ENCODE data around the gene TRIO. TPM values are rescaled to one million over a fixed set of nuclear protein-coding genes. Genes with fewer than 3 reads are reported as not detected.

TRIO gene
- total and polyA plus RNA-seq, 2 donors (not counting 3 experiments of a cell fraction or from before 2014, with no cell fraction given) = 82.9 to 248 TPM

DNA sequence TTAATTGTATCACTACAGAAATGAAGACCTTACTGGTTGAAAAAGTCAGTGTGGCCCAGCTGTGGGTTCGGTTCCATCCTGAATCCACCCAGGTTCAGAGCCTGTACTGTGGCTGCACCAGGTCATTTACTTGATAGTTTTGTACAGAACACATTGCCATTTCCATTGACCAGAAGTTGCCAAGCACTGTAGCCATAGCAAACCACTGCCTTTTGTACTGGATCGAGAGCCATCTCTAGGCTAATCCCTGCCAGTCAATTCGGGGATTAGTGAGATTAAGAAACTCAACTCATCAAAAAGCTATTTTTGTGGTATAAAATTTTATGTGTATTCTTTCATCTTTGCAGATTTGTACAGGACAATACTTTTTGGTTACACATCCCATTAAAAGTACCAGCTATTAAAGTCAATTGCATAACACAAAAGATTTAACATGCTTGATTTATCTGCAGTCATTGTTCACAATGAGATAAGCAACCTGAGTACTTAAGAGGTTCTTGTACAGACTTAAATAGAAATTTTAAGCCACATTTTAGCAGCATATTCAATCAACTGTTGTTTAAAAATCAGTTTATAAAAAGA lies 329.9 kb downstream of the TRIO start:
- no TSS peak for BruUV-seq (replicated peaks)
- Histone ChIP-seq H2AFZ (ENCODE audit: low read depth, low read length) (no peak overlapping the region), H3K27ac (ENCODE audit: insufficient read depth, low read depth, low read length) (no peak overlapping the region), H3K36me3 (ENCODE audit: control insufficient read depth in 2 of 2, extremely low read depth in 1 of 2, insufficient read depth in 2 of 2, low read length in 2 of 2) (peaks cover 14 to 23% of the 10 kb centered on the region in 2 experiments), H3K9me1 (replicated peaks; ENCODE audit: control insufficient read depth, extremely low read depth, insufficient read depth, low read length) (no peaks in the 10 kb centered on the region), H4K20me1 (replicated peaks; ENCODE audit: control insufficient read depth, extremely low read depth, insufficient read depth, low read length) (no peaks in the 10 kb centered on the region), H3K9ac (replicated peaks; ENCODE audit: extremely low read depth, insufficient read depth, low read length) (no peak overlapping the region), H3K4me3 (replicated peaks in 1 of 3; ENCODE audit: insufficient read depth in 1 of 3, low read depth in 1 of 3, low read length in 3 of 3) (no peak overlapping the region), H3K4me2 (ENCODE audit: insufficient read depth, low read length) (no peak overlapping the region), H3K9me3 (replicated peaks; ENCODE audit: control insufficient read depth, insufficient read depth, low read length) (no peaks in the 10 kb centered on the region), H3K27me3 (ENCODE audit: control insufficient read depth in 2 of 2, insufficient read depth in 2 of 2, low read length in 2 of 2) (no peaks in the 10 kb centered on the region), H3K4me1 (ENCODE audit: control insufficient read depth, extremely low read depth, insufficient read depth, low read length) (peaks cover 14% of the 10 kb centered on the region), H3K79me2 (ENCODE audit: control insufficient read depth, insufficient read depth, low read length) (no peaks in the 10 kb centered on the region)
- DNase-seq (ENCODE audit: low read depth, low spot score) = no peak
- TF ChIP-seq POLR2A (IDR thresholded peaks at IDR 0.05; ENCODE audit: low read depth, low read length) = no peak
- TF ChIP-seq, protein P1, sequence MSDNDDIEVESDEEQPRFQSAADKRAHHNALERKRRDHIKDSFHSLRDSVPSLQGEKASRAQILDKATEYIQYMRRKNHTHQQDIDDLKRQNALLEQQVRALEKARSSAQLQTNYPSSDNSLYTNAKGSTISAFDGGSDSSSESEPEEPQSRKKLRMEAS (IDR thresholded peaks at IDR 0.05; ENCODE audit: insufficient read depth, insufficient read length) = no peak
- TF ChIP-seq JUN (IDR thresholded peaks at IDR 0.05; ENCODE audit: borderline replicate concordance, insufficient read depth, insufficient read length, low read depth) = no peak
- no peak for TF ChIP-seq MYC (IDR thresholded peaks at IDR 0.05; ENCODE audit: low read depth, low read length)
- no peak for TF ChIP-seq FOS (IDR thresholded peaks at IDR 0.05; ENCODE audit: borderline replicate concordance, insufficient read depth, low read length)
- no peak for TF ChIP-seq GATA2 (IDR thresholded peaks at IDR 0.05; ENCODE audit: insufficient read depth, insufficient read length, low read depth, low read length)
- TF ChIP-seq POLR2AphosphoS5 (IDR thresholded peaks at IDR 0.05; ENCODE audit: insufficient read depth, low read depth, low read length) = no peak
- TF ChIP-seq EZH2 (IDR thresholded peaks at IDR 0.05; ENCODE audit: borderline replicate concordance, low read depth, low read length, severe bottlenecking) = no peak
- TF ChIP-seq, protein P2, sequence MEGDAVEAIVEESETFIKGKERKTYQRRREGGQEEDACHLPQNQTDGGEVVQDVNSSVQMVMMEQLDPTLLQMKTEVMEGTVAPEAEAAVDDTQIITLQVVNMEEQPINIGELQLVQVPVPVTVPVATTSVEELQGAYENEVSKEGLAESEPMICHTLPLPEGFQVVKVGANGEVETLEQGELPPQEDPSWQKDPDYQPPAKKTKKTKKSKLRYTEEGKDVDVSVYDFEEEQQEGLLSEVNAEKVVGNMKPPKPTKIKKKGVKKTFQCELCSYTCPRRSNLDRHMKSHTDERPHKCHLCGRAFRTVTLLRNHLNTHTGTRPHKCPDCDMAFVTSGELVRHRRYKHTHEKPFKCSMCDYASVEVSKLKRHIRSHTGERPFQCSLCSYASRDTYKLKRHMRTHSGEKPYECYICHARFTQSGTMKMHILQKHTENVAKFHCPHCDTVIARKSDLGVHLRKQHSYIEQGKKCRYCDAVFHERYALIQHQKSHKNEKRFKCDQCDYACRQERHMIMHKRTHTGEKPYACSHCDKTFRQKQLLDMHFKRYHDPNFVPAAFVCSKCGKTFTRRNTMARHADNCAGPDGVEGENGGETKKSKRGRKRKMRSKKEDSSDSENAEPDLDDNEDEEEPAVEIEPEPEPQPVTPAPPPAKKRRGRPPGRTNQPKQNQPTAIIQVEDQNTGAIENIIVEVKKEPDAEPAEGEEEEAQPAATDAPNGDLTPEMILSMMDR (IDR thresholded peaks at IDR 0.05; ENCODE audit: extremely low read depth in 1 of 2, insufficient read depth in 1 of 2, low read depth in 1 of 2, low read length in 2 of 2) = no peak
- intact Hi-C loops (cut with micrococcal nuclease) = no loop called here
- no peak for FAIRE-seq
- ChIA-PET POLR2A (no interaction called here), CTCF (interaction anchor here (1.1 kb wide), 2 partner anchors 8 to 9 kb away, joined by 3 to 4 read pairs; no protein-coding TSS in a partner anchor)
- dilution Hi-C loops (cut with MboI; ENCODE audit: extremely low pct_ligation_motif_present, low sequenced_read_pairs) = no loop called here
